ENCODE measurements around the gene FBXO45. TPM values are rescaled to one million over a fixed set of nuclear protein-coding genes. Genes with fewer than 3 reads are reported as not detected.

FBXO45 gene
- total and polyA plus RNA-seq, 2 of the 4 experiments (the other 2 are of a cell fraction), result 3.8 to 5.0 TPM

- Histone ChIP-seq H2AK5ac (ENCODE audit: low read depth, low read length) (no peak overlapping the region), H4K5ac (ENCODE audit: low read depth, low read length) (no peak overlapping the region), H3K14ac (replicated peaks; ENCODE audit: low read depth, low read length) (no peak overlapping the region), H3K4me3 (ENCODE audit: insufficient read depth, low read depth, low read length) (no peak overlapping the region), H4K20me1 (ENCODE audit: insufficient read depth, low read length) (no peaks in the 10 kb centered on the region), H3K9me3 (ENCODE audit: control insufficient read depth, insufficient read depth, low read length) (no peaks in the 10 kb centered on the region), H2BK15ac (ENCODE audit: low read depth, low read length) (no peak overlapping the region), H3K23ac (ENCODE audit: low read depth, low read length) (no peak overlapping the region), H3K9me1 (ENCODE audit: insufficient read depth, low read length) (no peaks in the 10 kb centered on the region), H4K91ac (ENCODE audit: insufficient read depth, low read depth, low read length) (no peak overlapping the region), H3K4me1 (ENCODE audit: control insufficient read depth, insufficient read depth, low read length) (no peaks in the 10 kb centered on the region), H3K4ac (ENCODE audit: low read depth, low read length) (no peak overlapping the region), H3K56ac (ENCODE audit: extremely low read depth, insufficient read depth, low read length) (no peak overlapping the region), H4K8ac (ENCODE audit: low read depth in 2 of 2, low read length in 2 of 2) (no peak overlapping the region), H3K27ac (ENCODE audit: insufficient read depth, low read length) (no peak overlapping the region), H3K27me3 (ENCODE audit: control insufficient read depth, insufficient read depth, low read length) (no peaks in the 10 kb centered on the region), H3K9ac (ENCODE audit: low read depth, low read length) (no peak overlapping the region), H3K4me2 (ENCODE audit: low read depth, low read length) (no peak overlapping the region), H3K79me1 (ENCODE audit: low read depth in 1 of 2, low read length in 2 of 2) (no peaks in the 10 kb centered on the region), H2AK9ac (replicated peaks; ENCODE audit: low read depth, low read length, poor library complexity) (no peak overlapping the region), H2BK120ac (ENCODE audit: low read depth, low read length) (no peak overlapping the region), H3K36me3 (ENCODE audit: control insufficient read depth, insufficient read depth, low read length) (no peaks in the 10 kb centered on the region), H2BK5ac (ENCODE audit: low read depth, low read length, poor library complexity, severe bottlenecking) (no peak overlapping the region), H3K18ac (ENCODE audit: low read depth, low read length) (no peak overlapping the region), H2BK20ac (ENCODE audit: low read depth, low read length) (no peak overlapping the region), H2AFZ (replicated peaks; ENCODE audit: low read length, poor library complexity) (no peak overlapping the region)
- ATAC-seq (ENCODE audit: low read depth), result no peak
- dilution Hi-C loops (cut with HindIII; ENCODE audit: low sequenced_read_pairs, unreplicated experiment), result no loop called here
- in situ Hi-C loops (cut with MboI; ENCODE audit: low sequenced_read_pairs), result no loop called here
- CTCF ChIA-PET, result interaction anchor here (0.6 to 0.8 kb wide), 3 partner anchors 9 to 123 kb away, joined by 3 to 4 read pairs (median 3); no protein-coding TSS in a partner anchor
- BruUV-seq (replicated peaks), result no TSS peak
- DNase-seq, result no peak
- POLR2A ChIA-PET (ENCODE audit: unreplicated experiment), result no interaction called here
- TF ChIP-seq MXI1 (IDR thresholded peaks at IDR 0.05; ENCODE audit: borderline replicate concordance, low read depth, low read length) (no peak), CEBPB (IDR thresholded peaks at IDR 0.05; ENCODE audit: low read depth, low read length) (peak; percentile 47), USF2 (IDR thresholded peaks at IDR 0.05; ENCODE audit: low read depth, low read length) (no peak)
- no CpG with 5 or more reads among the region's 6 CpGs for WGBS, 2 experiments (ENCODE audit: extremely low coverage in 2 of 2, insufficient read length in 1 of 2)
- intact Hi-C loops (cut with micrococcal nuclease), result no loop called here
Measured at GRCh38 chr3:196541684-196542445, 26.6 kb upstream of the FBXO45 start.
